ENCODE results near the gene APOB.

APOB gene

DNA sequence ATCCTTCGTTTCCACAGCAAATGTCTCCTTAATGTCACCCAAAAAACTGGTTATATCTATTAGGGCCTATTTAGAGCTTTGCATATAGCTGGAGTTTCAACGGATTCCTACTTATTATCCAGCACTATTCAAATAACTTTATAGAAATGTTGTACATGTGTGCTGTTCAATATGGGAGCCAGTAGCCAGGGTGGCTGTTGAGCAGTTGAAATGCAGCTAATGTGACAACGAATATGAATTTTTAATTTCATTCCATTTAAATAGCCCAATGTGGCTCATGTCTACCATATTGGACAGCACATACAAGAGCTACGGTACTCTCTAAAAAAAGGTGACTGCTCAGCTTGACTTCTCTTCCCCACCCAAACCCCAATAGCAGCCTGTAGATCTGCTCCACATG lies 2.4 kb downstream of the APOB start:
- H3K36me3 ChIP-seq (ENCODE audit: insufficient read depth, low read length), result no peaks in the 10 kb centered on the region
- H3K9me3 ChIP-seq (ENCODE audit: insufficient read depth, low read depth, low read length), result no peaks in the 10 kb centered on the region
- H3K4me1 ChIP-seq (ENCODE audit: insufficient read depth, low read length, poor library complexity, severe bottlenecking), result no peaks in the 10 kb centered on the region
- H3K79me2 ChIP-seq (ENCODE audit: insufficient read depth, low read length), result no peaks in the 10 kb centered on the region
- H3F3A ChIP-seq (ENCODE audit: low read depth), result no peaks in the 10 kb centered on the region
- H3K4me2 ChIP-seq (ENCODE audit: low read depth, low read length, poor library complexity, severe bottlenecking), result no peak overlapping the region
- H3K4me3 ChIP-seq (ENCODE audit: low read length, poor library complexity, severe bottlenecking), result no peak overlapping the region
- H4K20me1 ChIP-seq (ENCODE audit: insufficient read depth, low read length, poor library complexity, severe bottlenecking), result no peaks in the 10 kb centered on the region
- peak overlapping the region; percentile 51; the same call in 1 of the 2 replicates for H2AFZ ChIP-seq (ENCODE audit: low read length)
- no peaks in the 10 kb centered on the region for H3K9me2 ChIP-seq (replicated peaks; ENCODE audit: low read depth, low read length)
- H3K9ac ChIP-seq (ENCODE audit: low read depth, low read length, poor library complexity, severe bottlenecking), result no peak overlapping the region
- TF ChIP-seq EZH2phosphoT487 (IDR thresholded peaks at IDR 0.05; ENCODE audit: borderline replicate concordance), result no peak
- no peaks in the 10 kb centered on the region for H3K27me3 ChIP-seq (ENCODE audit: insufficient read depth, low read length, poor library complexity, severe bottlenecking)

DNA sequence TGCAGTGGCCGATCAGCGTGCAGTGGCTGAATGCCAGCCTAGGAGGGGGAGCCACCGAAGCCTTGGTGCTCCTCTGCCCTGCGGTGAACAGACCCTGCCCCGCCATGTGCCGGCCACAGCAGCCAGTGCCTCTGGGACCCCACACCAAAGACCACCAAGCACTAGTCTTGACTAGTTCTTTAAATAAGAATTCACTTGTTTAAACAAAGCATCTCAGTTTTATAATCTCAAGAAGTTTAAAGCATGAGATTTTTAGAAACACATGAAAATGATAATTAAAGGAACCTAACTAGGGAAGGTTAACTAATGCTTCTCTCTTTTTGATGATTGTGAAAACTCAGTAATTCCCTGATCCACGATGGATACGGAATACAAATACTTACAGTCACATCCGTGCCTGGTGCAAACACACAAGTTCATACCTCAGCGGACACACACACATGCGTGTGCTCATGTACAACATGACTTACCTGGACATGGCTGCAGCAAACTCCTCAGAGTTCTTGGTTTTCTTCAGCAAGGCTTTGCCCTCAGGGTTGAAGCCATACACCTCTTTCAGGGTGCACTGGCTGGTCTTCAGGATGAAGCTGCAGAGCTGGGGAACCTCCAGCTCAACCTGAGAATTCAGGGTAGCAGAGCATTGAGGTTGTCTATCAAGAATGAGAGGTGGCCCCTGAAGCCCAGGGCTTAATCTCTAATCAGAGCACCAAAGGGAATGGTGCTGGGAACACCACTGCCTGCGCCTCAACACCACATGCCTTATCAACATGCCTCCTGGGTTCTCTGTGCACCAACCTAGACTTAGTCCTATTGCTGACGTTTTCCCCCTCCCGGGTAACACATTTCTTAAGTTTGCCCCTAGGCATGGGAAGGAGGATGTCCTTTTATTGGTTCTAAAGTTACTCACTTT lies 3.1 kb downstream of the APOB start:
- no peaks in the 10 kb centered on the region for H3K27me3 ChIP-seq (ENCODE audit: insufficient read depth, low read length, poor library complexity, severe bottlenecking)
- H3K9me3 ChIP-seq (ENCODE audit: insufficient read depth, low read depth, low read length), result no peaks in the 10 kb centered on the region
- H2AFZ ChIP-seq (ENCODE audit: low read length), result peak overlapping the region; percentile 51; the same call in 1 of the 2 replicates
- no peak overlapping the region for H3K4me3 ChIP-seq (ENCODE audit: low read length, poor library complexity, severe bottlenecking)
- no peaks in the 10 kb centered on the region for H4K20me1 ChIP-seq (ENCODE audit: insufficient read depth, low read length, poor library complexity, severe bottlenecking)
- H3K4me1 ChIP-seq (ENCODE audit: insufficient read depth, low read length, poor library complexity, severe bottlenecking), result no peaks in the 10 kb centered on the region
- H3F3A ChIP-seq (ENCODE audit: low read depth), result no peaks in the 10 kb centered on the region
- H3K9me2 ChIP-seq (replicated peaks; ENCODE audit: low read depth, low read length), result no peaks in the 10 kb centered on the region
- no peaks in the 10 kb centered on the region for H3K79me2 ChIP-seq (ENCODE audit: insufficient read depth, low read length)
- no peak overlapping the region for H3K4me2 ChIP-seq (ENCODE audit: low read depth, low read length, poor library complexity, severe bottlenecking)
- no peak overlapping the region for H3K9ac ChIP-seq (ENCODE audit: low read depth, low read length, poor library complexity, severe bottlenecking)
- no peaks in the 10 kb centered on the region for H3K36me3 ChIP-seq (ENCODE audit: insufficient read depth, low read length)
- TF ChIP-seq EZH2phosphoT487 (IDR thresholded peaks at IDR 0.05; ENCODE audit: borderline replicate concordance), result no peak
- TF ChIP-seq, protein P1, sequence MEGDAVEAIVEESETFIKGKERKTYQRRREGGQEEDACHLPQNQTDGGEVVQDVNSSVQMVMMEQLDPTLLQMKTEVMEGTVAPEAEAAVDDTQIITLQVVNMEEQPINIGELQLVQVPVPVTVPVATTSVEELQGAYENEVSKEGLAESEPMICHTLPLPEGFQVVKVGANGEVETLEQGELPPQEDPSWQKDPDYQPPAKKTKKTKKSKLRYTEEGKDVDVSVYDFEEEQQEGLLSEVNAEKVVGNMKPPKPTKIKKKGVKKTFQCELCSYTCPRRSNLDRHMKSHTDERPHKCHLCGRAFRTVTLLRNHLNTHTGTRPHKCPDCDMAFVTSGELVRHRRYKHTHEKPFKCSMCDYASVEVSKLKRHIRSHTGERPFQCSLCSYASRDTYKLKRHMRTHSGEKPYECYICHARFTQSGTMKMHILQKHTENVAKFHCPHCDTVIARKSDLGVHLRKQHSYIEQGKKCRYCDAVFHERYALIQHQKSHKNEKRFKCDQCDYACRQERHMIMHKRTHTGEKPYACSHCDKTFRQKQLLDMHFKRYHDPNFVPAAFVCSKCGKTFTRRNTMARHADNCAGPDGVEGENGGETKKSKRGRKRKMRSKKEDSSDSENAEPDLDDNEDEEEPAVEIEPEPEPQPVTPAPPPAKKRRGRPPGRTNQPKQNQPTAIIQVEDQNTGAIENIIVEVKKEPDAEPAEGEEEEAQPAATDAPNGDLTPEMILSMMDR (conservative IDR thresholded peaks at IDR 0.05; ENCODE audit: low read length), result no peak

DNA sequence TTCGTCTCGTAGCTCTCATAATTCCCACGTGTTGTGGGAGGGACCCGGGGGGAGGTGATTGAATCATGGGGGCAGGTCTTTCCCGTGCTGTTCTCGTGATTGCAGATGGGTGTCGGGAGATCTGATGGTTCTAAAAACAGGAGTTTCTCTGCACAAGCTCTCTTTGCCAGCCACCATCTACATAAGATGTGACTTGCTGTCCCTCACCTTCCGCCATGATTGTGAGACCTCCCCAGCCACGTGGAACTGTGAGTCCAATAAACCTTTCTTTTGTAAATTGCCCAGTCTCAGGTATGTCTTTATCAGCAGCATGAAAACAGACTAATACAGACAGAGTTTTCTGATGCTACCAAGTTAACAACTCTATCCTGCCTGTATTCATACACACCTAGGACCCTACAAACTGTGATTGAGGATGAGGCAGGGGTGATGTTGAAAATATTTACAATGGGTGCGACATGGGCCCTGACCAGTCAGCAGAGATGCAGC lies 3.9 kb downstream of the APOB start:
- no peaks in the 10 kb centered on the region for H3K4me1 ChIP-seq (ENCODE audit: insufficient read depth, low read length, poor library complexity, severe bottlenecking)
- TF ChIP-seq EZH2phosphoT487 (IDR thresholded peaks at IDR 0.05; ENCODE audit: borderline replicate concordance), result no peak
- TF ChIP-seq, protein P1 (conservative IDR thresholded peaks at IDR 0.05; ENCODE audit: low read length), result no peak
- H3K9ac ChIP-seq (ENCODE audit: low read depth, low read length, poor library complexity, severe bottlenecking), result no peak overlapping the region

More for the DNA sequence above, 3.9 kb downstream of the APOB start:
- Histone ChIP-seq H2AFZ (ENCODE audit: low read length) (no peak overlapping the region), H3F3A (ENCODE audit: low read depth) (no peaks in the 10 kb centered on the region), H4K20me1 (ENCODE audit: insufficient read depth, low read length, poor library complexity, severe bottlenecking) (no peaks in the 10 kb centered on the region), H3K36me3 (ENCODE audit: insufficient read depth, low read length) (no peaks in the 10 kb centered on the region), H3K4me2 (ENCODE audit: low read depth, low read length, poor library complexity, severe bottlenecking) (no peak overlapping the region), H3K9me3 (ENCODE audit: insufficient read depth, low read depth, low read length) (no peaks in the 10 kb centered on the region), H3K9me2 (replicated peaks; ENCODE audit: low read depth, low read length) (no peaks in the 10 kb centered on the region), H3K4me3 (ENCODE audit: low read length, poor library complexity, severe bottlenecking) (no peak overlapping the region), H3K79me2 (ENCODE audit: insufficient read depth, low read length) (no peaks in the 10 kb centered on the region), H3K27me3 (ENCODE audit: insufficient read depth, low read length, poor library complexity, severe bottlenecking) (no peaks in the 10 kb centered on the region)

Data from Loucy (cell line).